HG03095 (cell line): Measurements from ENCODE around the gene MSRB2.
A peak's percentile ranks its signal among the peaks of the same experiment; 100 is the strongest.

Source experiments
- ATAC-seq: cut with Tn5 transposase; IDR thresholded peaks from one replicate; pipeline ENCODE4 v1.9.1; 2021; ENCODE audit warnings: moderate library complexity; ENCODE audit not compliant: unreplicated experiment

Gene MSRB2

DNA sequence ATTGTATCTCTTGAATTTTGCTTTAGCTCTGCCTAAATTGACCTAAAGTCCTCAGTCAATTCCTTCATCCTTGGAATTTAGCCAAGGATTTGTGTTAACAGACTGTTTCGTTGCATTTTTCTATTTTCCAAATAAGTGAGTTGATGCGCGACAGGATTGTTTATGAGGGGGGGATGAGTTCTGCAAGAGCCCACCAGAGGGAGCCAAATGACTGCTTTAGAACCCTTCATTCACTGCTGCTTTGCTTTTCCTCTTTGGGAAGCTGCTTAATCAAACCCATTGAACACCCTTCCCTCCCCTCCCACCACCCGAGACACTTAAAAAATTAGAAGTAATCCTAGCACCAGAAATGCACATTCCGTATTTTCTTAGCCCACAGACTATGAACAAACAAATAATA is 63.0 kb downstream of the MSRB2 start:
- peak; percentile 57 for ATAC-seq

- no peak for ATAC-seq
Measured at GRCh38 chr10:23171232-23171876, 76.0 kb downstream of the MSRB2 start.
